Endometrial microvascular endothelial cells (primary cell): ENCODE data around the gene RSBN1. TPM values are rescaled to one million over a fixed set of nuclear protein-coding genes. Genes with fewer than 3 reads are reported as not detected.
"Not testable (repeated sequence)": the region's sequence is repeated elsewhere in the genome, so short reads cannot be mapped to it uniquely, and the experiment has no call there.

Experiments
- in situ Hi-C: cut with HindIII; loops from 2 replicates; pipeline ENCODE4 v1.10.0; 2017; ENCODE audit warnings: low sequenced_read_pairs, low pct_unique_long_range_greater_than_20kb; ENCODE audit errors: inconsistent ontology term
- total RNA-seq: library from RNA; depleted of rRNA; stranded (reverse); fragments of >200 nt; gene quantifications from one replicate; pipeline ENCODE4 v1.2.3, GENCODE V29; 2015; ENCODE audit errors: inconsistent ontology term

RSBN1 gene
- total RNA-seq, 1 donor from 2014 or later: 8.9 TPM

DNA sequence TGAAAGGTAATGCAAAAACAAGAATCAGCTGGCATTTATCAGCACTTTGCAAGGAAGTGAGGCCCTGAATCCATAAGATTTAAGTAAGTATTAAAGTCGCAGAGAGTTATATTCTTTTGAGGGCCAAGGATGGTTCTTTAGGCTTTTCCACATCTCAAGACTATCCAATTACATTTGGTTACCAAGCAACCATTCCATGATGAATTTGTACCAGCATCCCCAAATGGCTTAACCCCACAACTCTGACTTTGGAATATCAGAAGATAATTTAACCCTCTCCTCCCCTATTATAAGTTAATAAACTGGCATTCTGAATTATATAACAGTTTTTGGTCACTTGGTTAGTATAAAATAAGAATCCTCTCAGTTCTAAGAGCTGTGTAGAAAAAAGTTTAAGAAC lies 55.8 kb downstream of the RSBN1 start:
- in situ Hi-C loops: no loop called here

DNA sequence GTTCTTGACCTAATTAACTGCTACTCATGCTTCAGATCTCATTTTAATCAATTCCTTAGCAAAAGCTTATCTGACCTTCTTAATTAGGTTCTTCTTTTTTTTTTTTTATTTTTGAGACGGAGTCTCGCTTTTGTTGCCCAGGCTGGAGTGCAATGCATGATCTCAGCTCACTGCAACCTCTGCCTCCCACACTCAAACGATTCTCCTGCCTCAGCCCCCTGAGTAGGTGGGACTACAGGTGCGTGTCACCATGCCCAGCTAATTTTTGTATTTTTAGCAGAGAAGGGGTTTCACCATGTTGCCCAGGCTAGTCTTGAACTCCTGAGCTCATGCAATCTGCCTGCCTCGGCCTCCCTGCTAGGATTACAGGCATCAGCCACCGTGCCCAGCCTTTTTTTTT lies 58.9 kb downstream of the RSBN1 start:
- in situ Hi-C loops: not testable (repeated sequence)

DNA sequence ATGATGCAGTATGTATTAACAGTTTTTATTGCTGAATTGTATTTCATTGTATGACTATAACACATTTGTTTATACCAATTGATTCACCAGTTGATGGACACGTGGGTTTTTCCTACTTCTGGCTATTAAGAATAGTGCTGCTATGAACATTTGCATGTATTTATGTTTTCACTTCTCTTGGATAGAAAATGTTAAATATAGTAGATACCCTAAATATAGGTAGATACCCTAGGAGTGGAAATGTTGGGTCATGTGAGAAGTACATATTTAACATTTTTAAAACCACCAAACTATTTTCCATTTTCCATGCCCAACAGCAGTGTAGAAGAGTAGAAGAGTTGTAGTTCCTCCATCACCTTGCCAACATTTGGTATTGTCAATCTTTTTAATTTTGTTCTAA lies 60.8 kb downstream of the RSBN1 start:
- in situ Hi-C loops: no loop called here

DNA sequence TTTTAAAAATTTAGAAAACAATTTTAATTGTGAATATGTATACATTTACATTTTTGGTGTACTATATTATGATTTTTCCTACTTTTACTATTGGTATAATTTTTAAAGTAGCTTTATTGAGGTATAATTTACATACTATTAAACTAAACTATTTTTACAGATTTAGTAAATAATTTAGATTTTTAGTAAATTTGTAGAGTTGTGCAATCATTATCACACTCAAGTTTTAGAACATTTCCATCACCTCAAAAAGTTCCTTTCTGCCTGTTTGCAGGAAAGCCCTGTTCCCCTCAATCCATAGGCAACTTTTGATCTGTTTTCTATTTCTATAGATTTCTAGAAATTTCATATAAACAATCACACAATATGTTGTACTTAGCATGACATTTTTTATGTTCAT lies 61.2 kb downstream of the RSBN1 start:
- in situ Hi-C loops: no loop called here

DNA sequence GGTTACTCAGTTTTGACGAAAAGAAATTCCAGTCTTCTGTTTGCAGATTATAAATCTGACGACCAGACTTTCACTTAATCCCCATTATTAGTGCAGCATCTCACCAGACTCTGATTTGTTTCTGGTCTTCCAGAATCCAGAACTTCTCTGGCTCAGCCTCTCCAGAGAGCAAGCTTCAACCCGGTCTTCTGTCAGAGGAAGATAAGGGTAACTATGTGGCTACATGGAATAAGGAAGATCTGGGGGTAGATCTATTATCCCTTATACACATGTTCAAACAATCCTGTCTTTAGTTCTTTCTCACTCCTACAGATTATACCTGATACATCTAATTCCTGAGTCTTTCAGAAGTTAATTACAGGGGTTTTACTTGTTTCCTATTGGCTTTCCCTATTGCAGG lies 62.9 kb downstream of the RSBN1 start:
- in situ Hi-C loops: no loop called here

DNA sequence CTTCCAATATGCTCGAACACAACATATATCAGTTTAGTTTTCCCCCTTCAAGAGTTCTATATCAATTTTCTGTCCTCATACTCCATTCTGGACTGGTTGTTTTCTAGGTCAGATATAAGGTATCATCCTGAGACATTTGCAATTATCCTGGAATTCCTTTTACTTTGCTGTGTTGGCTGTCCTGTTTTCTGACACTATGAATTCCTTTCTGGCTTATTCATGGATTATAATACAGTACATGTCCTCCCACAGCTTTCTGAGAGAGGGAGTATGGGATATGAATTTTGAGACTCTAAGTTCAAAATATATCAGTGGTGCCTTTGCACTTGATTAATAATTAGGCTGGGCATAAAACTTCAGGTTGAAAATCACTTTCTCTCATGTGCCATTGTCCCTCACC lies 64.9 kb downstream of the RSBN1 start:
- in situ Hi-C loops: no loop called here

DNA sequence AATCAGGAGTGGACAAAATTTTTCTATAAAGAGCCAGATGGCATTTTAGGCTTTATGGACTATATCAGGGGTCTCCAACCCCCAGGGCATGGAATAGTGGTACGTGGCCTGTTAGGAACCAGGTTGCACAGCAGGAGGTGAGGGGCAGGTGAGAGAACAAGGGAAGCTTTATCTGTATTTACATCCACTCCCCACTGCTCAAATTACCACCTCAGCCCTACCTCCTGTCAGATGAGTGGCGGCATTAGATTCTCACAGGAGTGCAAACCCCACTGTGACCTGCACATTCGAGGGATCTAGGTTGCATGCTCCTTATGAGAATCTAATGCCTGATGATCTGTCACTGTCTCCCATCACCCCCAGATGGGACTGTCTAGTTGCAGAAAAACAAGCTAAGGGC lies 66.9 kb downstream of the RSBN1 start:
- in situ Hi-C loops: no loop called here

DNA sequence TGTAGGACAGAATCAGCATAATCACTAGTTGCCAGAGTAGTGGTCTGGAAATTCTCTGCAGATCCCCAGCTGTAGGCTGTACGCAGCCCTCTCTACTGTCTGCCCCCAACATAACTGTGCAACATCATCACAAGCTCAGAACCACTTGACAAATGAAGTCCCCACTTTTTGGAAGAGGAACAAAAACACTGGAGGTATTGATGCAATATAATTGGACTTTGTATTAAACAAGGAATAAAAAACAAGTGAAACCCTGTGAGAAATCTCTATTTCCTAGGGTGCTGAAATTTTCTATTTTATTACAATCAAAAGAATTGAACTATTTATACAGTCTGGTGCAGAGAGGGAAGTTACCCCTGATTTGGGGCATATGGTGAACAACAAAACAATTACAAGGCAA lies 68.2 kb downstream of the RSBN1 start:
- in situ Hi-C loops: no loop called here

DNA sequence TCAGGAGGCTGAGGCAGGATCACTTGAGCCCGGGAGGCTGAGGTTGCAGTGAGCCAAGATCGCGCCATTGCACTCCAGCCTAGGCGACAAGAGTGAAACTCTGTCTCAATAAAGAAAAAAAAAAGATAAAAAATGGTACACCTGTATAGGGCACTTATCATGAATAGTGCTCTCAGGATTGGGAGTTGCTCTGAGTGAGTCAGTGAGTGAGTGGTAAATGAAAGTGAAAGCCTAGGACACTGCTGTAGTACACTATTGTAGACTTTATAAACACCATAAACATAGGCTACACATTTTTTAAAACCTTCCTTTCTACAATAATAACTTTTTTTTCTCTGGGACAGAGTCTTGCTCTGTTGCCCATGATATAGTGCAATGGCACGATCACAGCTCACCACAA lies 69.8 kb downstream of the RSBN1 start:
- in situ Hi-C loops: no loop called here

DNA sequence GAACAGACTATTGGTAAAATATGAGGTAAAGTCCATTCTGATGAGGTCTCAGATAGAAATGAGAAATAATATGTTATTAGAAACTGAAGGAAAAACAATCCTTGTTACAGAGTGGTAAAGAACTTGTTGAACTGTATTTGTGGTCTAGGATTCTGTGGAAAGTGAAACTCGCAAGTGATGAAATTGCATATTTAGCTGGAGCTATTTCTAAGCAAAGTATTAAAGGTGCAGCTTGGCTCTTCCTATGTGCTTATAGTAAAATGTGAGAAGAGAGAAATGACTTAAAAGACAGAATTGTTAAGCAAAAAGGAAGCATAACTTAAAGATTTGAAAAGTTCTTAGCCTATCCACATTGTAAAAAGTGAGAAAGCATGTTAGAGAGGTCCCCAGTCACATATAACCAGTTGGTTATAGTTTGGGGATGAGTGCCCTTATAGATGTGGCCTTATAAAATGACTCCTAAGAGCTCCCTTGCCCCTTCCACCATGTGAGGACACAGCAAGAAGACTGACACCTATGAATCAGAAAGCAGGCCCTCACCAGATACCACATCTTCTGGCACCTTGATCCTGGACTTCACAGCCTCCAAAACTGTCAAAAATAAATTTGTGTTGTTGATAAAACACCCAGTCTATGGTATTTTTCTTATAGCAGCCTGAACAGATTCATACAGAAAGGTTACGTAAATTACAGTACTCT lies 77.8 kb downstream of the RSBN1 start:
- in situ Hi-C loops: no loop called here

DNA sequence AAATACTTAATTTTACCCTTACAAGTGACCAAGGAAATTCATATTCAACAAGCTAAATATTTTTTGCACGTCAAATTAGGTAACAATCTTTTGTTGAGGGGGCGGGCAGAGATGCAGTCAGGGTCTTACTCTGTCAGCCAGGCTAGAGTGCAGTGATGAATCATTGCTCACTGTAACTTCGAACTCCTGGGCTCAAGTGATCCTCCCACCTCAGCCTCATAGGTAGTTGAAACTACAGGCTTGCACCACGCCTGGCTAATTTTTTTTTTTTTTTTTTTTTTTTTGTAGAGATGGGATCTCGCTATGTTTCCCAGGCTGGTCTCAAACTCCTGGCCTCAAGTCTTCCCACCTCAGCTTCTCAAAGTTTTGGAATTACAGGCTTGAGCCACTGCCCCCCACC lies 79.5 kb downstream of the RSBN1 start:
- in situ Hi-C loops: no loop called here

DNA sequence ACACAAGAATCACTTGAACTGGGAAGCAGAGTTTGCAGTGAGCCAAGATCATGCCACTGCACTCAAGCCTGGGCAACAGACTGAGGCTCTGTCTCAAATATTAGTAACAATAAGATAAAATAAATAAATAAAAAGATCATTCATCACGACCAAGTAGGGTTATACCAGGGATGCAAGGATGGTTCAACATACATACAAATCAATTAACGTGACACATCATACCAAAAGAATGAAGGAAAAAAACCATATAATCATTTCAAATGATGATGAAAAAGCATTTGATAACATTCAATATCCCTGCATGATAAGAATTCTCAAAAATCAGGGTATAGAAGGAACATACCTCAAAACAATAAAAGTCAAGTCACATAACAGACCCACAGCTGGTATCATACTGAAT lies 91.3 kb downstream of the RSBN1 start:
- in situ Hi-C loops: no loop called here

DNA sequence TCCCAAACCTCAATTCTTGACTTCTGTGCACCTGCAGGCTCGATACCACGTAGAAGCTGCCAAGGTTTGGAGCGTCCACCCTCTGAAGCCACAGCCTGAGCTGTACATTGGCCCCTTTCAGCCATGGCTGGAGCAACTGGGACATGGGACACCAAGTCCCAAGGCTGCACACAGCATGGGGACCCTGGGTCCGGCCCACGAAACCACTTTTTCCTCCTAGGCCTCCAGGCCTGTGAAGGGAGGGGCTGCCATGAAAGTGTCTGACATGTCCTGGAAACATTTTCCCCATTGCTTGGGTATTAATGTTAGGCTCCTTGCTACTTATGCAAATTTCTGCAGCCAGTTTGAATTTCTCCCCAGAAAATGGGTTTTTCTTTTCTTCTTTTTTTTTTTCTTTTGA lies 93.7 kb downstream of the RSBN1 start:
- in situ Hi-C loops: not testable (repeated sequence)

DNA sequence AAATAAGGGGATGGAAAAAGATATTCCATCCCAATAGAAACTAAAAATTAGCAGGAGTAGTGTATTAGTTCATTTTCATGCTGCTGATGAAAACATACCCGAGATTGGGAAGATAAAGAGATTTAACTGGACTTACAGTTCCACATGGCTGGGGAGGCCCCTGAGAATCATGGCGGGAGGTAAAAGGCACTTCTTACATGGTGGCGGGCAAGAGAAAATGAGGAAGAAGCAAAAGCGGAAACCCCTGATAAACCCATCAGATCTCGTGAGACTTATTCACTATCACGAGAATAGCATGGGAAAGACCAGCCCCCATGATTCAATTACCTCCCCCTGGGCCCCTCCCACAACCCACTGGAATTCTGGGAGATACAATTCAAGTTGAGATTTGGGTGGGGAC lies 94.8 kb downstream of the RSBN1 start:
- in situ Hi-C loops: not testable (repeated sequence)

DNA sequence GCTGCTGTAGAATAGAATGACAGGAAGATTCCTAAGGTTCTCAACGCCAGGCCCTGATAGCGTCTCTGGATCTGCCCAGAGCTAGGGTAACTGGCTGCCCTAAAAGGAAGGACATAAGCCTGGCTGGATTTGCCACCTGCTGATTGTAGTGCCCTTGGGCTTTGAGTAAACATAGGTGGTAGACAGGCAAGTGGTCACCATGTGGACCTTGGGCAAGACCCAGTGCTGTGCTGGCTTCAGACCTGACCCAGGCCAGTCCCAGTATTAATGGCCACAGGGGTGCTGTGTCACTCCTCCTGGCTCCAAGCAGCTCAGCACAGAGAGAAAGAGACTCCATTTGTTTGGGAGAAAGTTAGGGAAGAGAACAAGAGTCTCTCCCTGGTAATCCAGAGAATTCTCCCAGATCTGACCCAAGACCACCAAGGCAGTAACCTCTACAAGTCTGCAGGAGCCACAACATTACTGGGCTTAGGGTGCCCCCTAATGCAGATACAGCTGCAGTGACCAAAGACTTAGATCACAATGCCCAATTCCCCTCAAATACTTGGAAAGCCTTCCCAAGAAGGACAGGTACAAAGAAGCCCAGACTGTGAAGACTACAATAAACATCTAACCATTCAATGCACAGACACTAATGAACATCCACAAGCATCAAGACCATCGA lies 97.5 kb downstream of the RSBN1 start:
- in situ Hi-C loops: no loop called here

Other genes starting within 250 kb of the RSBN1 start
- 37.2 TPM for gene PHTF1, start 53.0 kb downstream of the RSBN1 start, total RNA-seq
- 26.9 TPM for gene PTPN22, start 59.2 kb upstream of the RSBN1 start, total RNA-seq
- gene BCL2L15, start 75.1 kb upstream of the RSBN1 start, total RNA-seq: under 0.01 TPM
- 60.0 TPM for gene AP4B1, start 92.3 kb upstream of the RSBN1 start, total RNA-seq
- 8.2 TPM for gene DCLRE1B, start 92.8 kb upstream of the RSBN1 start, total RNA-seq
- 31.6 TPM for gene HIPK1, start 116.8 kb upstream of the RSBN1 start, total RNA-seq
- gene OLFML3, start 167.0 kb upstream of the RSBN1 start, total RNA-seq: not detected